ENCODE data around the gene GRID2IP.

GRCh38 chr7:6465862-6466261 is 85.4 kb downstream of the GRID2IP start:
- TF ChIP-seq CTCF (IDR thresholded peaks at IDR 0.05; ENCODE audit: low read depth, low read length) (no peak), POLR2A (IDR thresholded peaks at IDR 0.05; ENCODE audit: extremely low read depth, insufficient read length) (no peak), MAX (IDR thresholded peaks at IDR 0.05; ENCODE audit: low read depth, low read length) (no peak), MYC (IDR thresholded peaks at IDR 0.05; ENCODE audit: low read depth, low read length) (no peak)
